Middle frontal gyrus (tissue), 1 donor: ENCODE data around the gene C13orf42.

Experiments
- DNase-seq: peaks from one replicate; pipeline ENCODE4 v3.0.0-alpha.2; 2015; ENCODE audit warnings: low spot score; ENCODE audit errors: extremely low spot score

Gene C13orf42

DNA sequence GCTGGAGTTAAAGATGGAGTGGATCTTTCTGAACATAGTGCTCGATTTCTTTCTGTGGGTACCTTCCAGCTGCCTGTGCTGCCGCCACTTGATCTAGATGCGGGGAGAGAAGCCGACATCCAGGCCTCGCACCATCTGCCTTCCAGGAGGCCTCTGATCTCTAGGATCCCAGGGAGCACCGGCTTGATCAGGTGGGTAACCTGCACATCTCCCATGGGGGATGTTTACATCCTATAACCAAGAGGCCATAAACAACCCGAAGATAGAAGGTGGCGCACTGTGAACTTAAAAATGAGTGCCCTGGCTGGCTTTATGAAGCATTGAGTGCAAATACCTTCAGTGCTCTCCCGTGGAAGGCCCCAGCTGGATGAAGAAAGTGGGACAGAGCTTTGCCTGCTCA, at the start of gene C13orf42:
TSS of gene C13orf42 (minus strand) at position 101 of the 400 bp plus-strand sequence. CDS start at position 36, 65 bp downstream.
- DNase-seq, result no peak

DNA sequence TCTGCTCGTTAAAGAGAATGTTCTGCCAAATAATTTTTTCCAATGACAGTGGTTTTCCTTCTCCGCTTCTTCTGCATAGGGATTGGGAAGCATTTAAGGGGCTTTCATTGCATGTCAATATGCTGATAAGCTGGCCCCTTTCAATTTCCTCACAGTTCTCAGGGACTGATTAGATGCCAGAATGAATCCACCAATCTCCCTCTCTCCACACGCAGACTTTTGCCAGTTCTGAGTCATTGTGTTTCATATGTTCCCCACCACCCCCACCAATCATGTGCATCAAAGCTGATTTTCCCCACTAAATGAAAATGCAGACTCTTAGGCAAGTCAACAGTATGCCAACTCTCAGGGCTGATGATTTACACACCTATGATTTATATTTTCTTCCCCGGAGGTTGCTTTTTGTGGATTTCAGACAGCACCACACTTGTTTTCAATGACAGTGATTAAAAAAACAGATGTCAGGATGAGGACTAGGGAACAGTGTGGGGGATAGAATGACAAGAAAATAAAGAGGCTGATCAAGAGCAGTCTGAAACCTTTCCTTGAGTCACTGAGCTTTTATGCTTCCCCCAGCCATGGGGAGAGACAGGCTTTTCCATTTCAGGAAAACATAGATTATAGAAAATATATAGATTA, 47.9 kb upstream of the C13orf42 start:
- DNase-seq, result no peak

DNA sequence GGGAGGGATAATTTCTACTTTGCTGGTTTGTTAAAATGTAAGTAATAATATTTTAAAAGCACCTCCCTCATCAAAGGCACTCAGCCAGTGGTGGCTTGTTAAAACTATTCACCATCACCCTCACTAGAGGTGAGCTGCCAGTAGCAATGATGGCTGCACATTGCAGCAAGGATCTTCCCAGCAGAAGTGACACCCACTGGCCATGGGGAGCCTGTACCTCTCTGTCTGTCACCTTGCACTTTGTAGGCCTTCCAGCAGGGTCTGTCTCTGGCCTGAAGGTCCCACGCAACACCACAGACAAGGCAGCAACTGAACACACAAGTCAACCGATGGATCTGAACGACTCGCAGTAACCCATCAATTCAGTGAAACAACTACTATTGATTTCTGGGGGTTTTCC, 47.3 kb upstream of the C13orf42 start:
- no peak for DNase-seq

- DNase-seq, result no peak
These were observed 45.6 kb upstream of the C13orf42 start for GRCh38 chr13:51156648-51157047.

DNA sequence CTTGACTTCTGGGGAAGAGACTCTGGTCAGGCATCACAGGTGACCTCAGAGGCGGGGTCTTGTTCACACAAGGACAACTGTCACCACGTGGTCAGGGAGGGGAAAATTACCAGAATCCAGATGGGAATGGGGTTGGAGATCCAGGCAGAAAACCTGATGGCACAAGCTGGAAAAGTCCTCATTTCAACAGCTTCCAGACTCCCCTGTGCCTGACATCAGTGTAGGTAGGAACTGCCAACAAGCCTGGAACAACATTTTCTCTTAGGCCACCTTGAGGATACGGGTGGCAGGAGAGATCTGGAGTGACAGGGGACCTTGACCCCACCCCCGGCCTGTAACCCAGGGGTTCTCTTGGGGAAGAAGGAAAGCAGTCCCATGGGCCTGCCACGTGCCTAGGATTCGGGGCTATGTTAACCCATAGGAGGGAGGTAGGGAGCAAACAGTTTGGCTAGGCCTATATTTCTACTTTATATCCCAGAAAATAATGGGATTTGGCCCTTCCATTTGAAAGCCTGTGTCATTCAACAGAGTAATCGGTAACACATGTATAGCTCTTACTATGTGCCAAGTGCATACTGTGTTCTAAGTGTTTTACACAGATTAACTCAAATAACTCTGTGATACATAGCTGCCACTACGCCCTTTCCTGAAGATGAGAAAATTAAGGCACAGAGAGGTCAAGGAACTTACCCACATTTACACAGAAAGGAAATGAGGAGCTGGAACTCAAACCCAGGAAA, 44.9 kb upstream of the C13orf42 start:
- DNase-seq, result no peak

- DNase-seq, result no peak
These were observed 44.1 kb upstream of the C13orf42 start for GRCh38 chr13:51155161-51155560.

- DNase-seq, result no peak
These were observed 43.0 kb upstream of the C13orf42 start for GRCh38 chr13:51154029-51154555.

DNA sequence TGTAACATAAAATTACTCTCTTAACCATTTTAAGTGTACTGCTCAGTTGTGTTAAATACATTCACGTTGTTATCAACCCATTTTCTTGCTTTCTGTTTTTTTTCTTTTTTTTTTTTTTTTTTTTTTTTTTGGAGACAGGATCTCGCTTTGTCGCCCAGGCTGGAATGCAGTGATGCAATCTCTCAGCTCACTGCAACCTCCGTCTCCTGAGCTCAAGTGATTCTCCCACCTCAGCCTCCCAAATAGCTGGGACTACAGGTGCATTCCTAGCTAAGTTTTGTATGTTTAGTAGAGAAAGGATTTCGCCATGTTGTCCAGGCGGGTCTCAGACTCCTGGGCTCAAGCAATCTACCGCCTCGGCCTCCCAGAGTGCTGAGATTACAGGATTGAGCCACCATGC, 42.5 kb upstream of the C13orf42 start:
- DNase-seq, result no peak

DNA sequence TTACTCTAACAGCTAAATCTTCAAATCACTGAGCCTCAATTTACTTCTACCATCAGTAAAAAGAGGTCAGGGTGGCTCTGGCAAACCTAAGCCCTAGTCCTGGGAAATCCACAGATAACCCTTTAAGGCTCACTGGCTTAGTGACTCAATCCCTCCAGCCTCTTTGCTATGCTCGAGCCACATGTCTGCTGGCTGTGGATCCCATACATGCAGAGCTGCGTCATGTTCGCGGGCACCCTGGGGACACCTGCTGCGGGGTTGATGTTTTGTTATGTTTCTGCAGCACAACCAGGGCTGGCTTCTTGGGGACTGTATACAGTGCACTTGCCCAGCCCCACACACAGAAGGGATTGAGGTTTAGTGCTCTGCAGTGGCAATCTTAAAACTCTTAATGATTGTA, 41.6 kb upstream of the C13orf42 start:
- DNase-seq, result no peak

- DNase-seq, result no peak
These were observed 40.4 kb upstream of the C13orf42 start for GRCh38 chr13:51151463-51151862.

GRCh38 chr13:51148952-51149573, 38.0 kb upstream of the C13orf42 start:
- DNase-seq, result peak; percentile 65

DNA sequence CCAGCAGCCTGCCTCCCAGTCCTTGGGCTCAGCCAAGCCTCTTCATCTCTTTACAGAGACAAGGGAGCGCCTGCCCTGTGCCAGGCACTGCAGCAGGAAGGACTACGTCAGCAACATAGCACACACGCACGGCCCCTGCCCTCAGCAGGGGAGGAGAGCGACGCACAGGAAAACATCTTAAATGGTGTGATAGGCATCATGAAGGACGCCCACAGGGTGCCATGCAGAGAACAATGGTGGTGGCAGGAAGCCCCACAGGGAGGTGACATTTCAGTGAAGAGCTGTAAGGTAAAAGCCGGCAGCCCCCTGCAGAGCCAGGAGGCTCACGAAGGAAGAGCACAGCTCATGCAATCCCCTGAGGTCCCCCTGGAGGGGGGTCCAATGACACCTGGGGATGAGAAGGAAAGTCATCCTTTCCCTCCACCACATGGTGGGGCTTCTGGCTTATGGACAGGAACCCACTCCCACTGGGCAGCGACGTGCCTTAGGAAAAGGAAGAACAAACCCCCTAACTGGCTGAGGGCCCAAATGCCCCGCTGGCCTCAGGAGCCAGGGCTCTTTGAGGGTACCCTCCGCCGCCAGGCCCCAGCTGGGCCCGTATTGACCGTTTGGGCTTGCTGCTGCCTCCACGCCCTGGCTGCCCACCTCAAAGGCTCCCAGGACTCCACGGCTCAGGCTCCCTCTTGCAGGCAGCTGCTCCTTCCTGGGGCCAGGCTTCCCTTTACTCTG, 37.3 kb upstream of the C13orf42 start:
- DNase-seq, result no peak

DNA sequence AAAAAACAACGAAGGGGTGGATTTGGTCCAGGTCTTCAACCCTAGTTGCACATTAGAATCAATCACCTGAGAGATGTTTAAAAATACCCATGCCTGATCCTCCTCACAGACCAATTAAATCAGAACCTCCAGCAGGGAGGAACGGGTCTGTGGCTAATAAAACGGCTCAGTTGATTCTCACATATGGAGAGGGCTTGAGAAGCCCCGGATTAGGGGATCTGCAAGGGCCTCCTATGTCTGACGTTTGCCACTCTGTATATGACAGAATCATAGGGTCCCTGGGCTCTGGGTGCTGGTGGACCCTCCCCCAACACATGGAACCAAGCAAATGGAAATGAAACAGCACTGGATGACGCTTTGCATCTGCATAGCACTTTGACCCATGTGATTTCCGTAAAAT, 36.7 kb upstream of the C13orf42 start:
- no peak for DNase-seq

DNA sequence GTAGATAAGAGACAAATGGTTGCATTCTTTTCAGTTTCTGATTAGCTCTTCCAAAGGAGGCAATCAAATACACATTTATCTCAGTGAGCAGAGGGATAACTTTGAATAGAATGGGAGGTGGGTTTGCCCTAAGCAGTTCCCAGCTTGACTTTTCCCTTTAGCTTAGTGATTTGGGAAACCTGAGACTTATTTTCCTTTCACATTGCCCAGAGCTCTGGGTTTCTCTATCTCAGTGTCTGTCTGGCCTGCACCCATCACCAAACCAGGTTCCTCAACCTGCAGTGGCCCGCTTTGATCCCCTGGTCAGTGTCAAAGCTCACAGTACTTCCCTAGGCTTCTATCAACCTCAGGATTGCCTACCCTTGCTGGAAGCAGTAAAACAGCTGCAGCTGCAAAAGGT, 35.6 kb upstream of the C13orf42 start:
- DNase-seq, result no peak

GRCh38 chr13:51137250-51137649, 26.2 kb upstream of the C13orf42 start:
- no peak for DNase-seq

DNA sequence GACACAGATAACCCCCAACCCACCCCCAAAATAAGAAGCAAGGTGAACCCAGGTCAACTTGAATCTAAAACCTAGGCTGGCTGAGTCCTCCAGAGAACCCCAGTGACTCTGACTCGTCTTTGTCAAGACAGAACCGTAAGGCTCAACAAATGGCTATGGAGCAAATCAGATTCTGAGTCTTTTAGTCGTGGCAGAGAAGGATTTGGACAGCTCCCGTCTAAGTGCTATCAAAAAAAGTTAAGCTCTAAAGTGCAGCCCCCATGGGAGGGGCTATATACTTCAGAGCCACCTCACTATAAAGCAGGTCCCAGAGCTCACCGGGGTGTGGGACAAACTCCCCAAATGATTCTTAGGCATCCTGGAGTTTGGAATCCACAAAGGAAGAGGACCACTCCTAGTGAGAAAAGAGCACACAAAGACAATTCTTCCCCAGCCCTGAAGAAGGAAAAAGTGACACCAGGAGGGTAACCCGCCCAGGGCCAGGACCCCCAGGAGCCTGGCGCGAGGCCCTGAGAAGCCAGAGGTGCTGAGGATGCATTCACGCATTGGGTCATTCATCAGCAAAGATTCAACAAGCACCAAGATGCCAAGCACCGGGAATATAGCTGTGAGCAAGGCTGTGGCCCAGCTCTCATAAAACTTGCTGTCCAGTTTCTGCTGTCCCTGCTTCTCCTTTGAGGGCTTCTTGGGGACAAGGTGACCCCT, 25.4 kb upstream of the C13orf42 start:
- DNase-seq, result no peak

- no peak for DNase-seq
These were observed 23.8 kb upstream of the C13orf42 start for GRCh38 chr13:51134763-51135365.

DNA sequence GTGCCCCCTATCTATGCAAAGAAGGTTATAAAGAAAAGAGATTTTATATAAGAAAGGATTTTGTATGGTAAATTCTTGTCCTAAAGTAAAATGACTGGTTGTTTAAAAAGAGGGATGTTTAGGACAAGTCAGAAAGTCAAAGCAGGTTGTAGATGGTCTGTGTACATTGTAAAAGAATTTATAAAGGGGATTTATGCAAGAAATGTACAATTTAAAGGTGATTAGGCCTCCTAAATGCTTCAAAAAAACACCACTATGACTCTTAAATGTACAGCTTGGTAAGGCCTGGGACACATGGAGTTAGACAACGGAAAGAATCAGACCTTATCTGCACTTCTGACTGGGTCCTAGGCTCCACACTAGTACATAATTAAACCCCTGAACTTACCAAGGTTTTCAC, 19.3 kb upstream of the C13orf42 start:
- no peak for DNase-seq

GRCh38 chr13:51125495-51126226, 14.6 kb upstream of the C13orf42 start:
- no peak for DNase-seq
